Measurements from ENCODE around the gene CDK6.

GRCh38 chr7:92880212-92881090 is 44.1 kb upstream of the CDK6 start:
- TF ChIP-seq EZH2 (IDR thresholded peaks at IDR 0.05; ENCODE audit: insufficient read depth, poor library complexity, severe bottlenecking) (no peak), EZH2phosphoT487 (IDR thresholded peaks at IDR 0.05; ENCODE audit: insufficient read depth, low read depth) (no peak)

All from GM23248 (cell line).